BLaER1 (cell line): ENCODE measurements around the gene VIL1.

Experiments used
- H3K27ac ChIP-seq: shearing (Covaris generic); formaldehyde crosslinking; 2 replicates; pipeline ENCODE4 v1.8.1; 2022
- H3K27me3 ChIP-seq: shearing (Covaris generic); formaldehyde crosslinking; 2 replicates; pipeline ENCODE4 v1.8.1; 2022
- H3K36me3 ChIP-seq: shearing (Covaris generic); formaldehyde crosslinking; 2 replicates; pipeline ENCODE4 v1.8.1; 2022
- H3K4me1 ChIP-seq: shearing (Covaris generic); formaldehyde crosslinking; 2 replicates; pipeline ENCODE4 v1.8.1; 2022
- H3K4me2 ChIP-seq: shearing (Covaris generic); formaldehyde crosslinking; 2 replicates; pipeline ENCODE4 v1.8.1; 2022
- H3K4me3 ChIP-seq: shearing (Covaris generic); formaldehyde crosslinking; 2 replicates; pipeline ENCODE4 v1.8.1; 2022
- H3K9ac ChIP-seq: shearing (Covaris generic); formaldehyde crosslinking; 2 replicates; pipeline ENCODE4 v1.8.1; 2022
- H3K9me3 ChIP-seq: shearing (Covaris generic); formaldehyde crosslinking; 2 replicates; pipeline ENCODE4 v1.8.1; 2022
- H4K20me1 ChIP-seq: shearing (Covaris generic); formaldehyde crosslinking; 2 replicates; pipeline ENCODE4 v1.8.1; 2022
- Cebpa-rat ChIP-seq: shearing (Covaris generic); IDR thresholded peaks from 2 replicates; pipeline ENCODE4 v1.8.1; 2022

The VIL1 gene

GRCh38 chr2:218423584-218423983 is 4.7 kb downstream of the VIL1 start:
- Histone ChIP-seq H3K4me3 (no peak overlapping the region), H3K4me2 (no peak overlapping the region), H3K36me3 (no peaks in the 10 kb centered on the region), H3K9me3 (no peaks in the 10 kb centered on the region), H3K9ac (no peak overlapping the region), H4K20me1 (no peaks in the 10 kb centered on the region), H3K4me1 (no peaks in the 10 kb centered on the region), H3K27ac (no peak overlapping the region), H3K27me3 (no peaks in the 10 kb centered on the region)
- TF ChIP-seq Cebpa-rat = no peak

GRCh38 chr2:218425531-218425930 is 6.6 kb downstream of the VIL1 start:
- Histone ChIP-seq H3K27ac (no peak overlapping the region), H4K20me1 (no peaks in the 10 kb centered on the region), H3K27me3 (no peaks in the 10 kb centered on the region), H3K4me2 (no peak overlapping the region), H3K9ac (no peak overlapping the region), H3K4me3 (no peak overlapping the region), H3K9me3 (no peaks in the 10 kb centered on the region), H3K36me3 (no peaks in the 10 kb centered on the region), H3K4me1 (no peaks in the 10 kb centered on the region)
- no peak for TF ChIP-seq Cebpa-rat

- no peaks in the 10 kb centered on the region for H4K20me1 ChIP-seq
- H3K9me3 ChIP-seq = no peaks in the 10 kb centered on the region
- no peak overlapping the region for H3K4me2 ChIP-seq
- no peak overlapping the region for H3K9ac ChIP-seq
- TF ChIP-seq Cebpa-rat = no peak
- H3K36me3 ChIP-seq = no peaks in the 10 kb centered on the region
- H3K4me1 ChIP-seq = no peaks in the 10 kb centered on the region
- H3K27me3 ChIP-seq = no peaks in the 10 kb centered on the region
- no peak overlapping the region for H3K27ac ChIP-seq
- H3K4me3 ChIP-seq = no peak overlapping the region
Observed at GRCh38 chr2:218427741-218428140, 8.8 kb downstream of the VIL1 start.

GRCh38 chr2:218428846-218429558 is 10.1 kb downstream of the VIL1 start:
- no peaks in the 10 kb centered on the region for H3K9me3 ChIP-seq
- H3K9ac ChIP-seq = no peak overlapping the region
- H3K4me2 ChIP-seq = no peak overlapping the region
- no peak overlapping the region for H3K4me3 ChIP-seq
- no peaks in the 10 kb centered on the region for H4K20me1 ChIP-seq
- no peaks in the 10 kb centered on the region for H3K36me3 ChIP-seq
- no peak overlapping the region for H3K27ac ChIP-seq
- no peak for TF ChIP-seq Cebpa-rat
- no peaks in the 10 kb centered on the region for H3K27me3 ChIP-seq
- H3K4me1 ChIP-seq = no peaks in the 10 kb centered on the region

- H3K9me3 ChIP-seq = no peaks in the 10 kb centered on the region
- H3K27me3 ChIP-seq = no peaks in the 10 kb centered on the region
- H3K4me2 ChIP-seq = no peak overlapping the region
- TF ChIP-seq Cebpa-rat = no peak
- H3K27ac ChIP-seq = no peak overlapping the region
- no peak overlapping the region for H3K9ac ChIP-seq
- H3K4me3 ChIP-seq = no peak overlapping the region
- H3K4me1 ChIP-seq = no peaks in the 10 kb centered on the region
- H3K36me3 ChIP-seq = no peaks in the 10 kb centered on the region
- H4K20me1 ChIP-seq = no peaks in the 10 kb centered on the region
Observed at GRCh38 chr2:218429911-218430692, 11.2 kb downstream of the VIL1 start.

GRCh38 chr2:218430721-218431120 is 11.8 kb downstream of the VIL1 start:
- H3K4me3 ChIP-seq = no peak overlapping the region
- TF ChIP-seq Cebpa-rat = no peak
- no peaks in the 10 kb centered on the region for H3K27me3 ChIP-seq
- no peak overlapping the region for H3K9ac ChIP-seq
- no peak overlapping the region for H3K27ac ChIP-seq
- no peak overlapping the region for H3K4me2 ChIP-seq
- no peaks in the 10 kb centered on the region for H3K9me3 ChIP-seq
- H4K20me1 ChIP-seq = no peaks in the 10 kb centered on the region
- no peaks in the 10 kb centered on the region for H3K36me3 ChIP-seq
- H3K4me1 ChIP-seq = no peaks in the 10 kb centered on the region

GRCh38 chr2:218431878-218432277 is 13.0 kb downstream of the VIL1 start:
- H3K9ac ChIP-seq = no peak overlapping the region

GRCh38 chr2:218432676-218433365 is 13.9 kb downstream of the VIL1 start:
- H3K4me1 ChIP-seq = no peaks in the 10 kb centered on the region
- H3K9ac ChIP-seq = no peak overlapping the region
- H3K27ac ChIP-seq = no peak overlapping the region
- no peaks in the 10 kb centered on the region for H3K27me3 ChIP-seq
- TF ChIP-seq Cebpa-rat = no peak
- no peaks in the 10 kb centered on the region for H4K20me1 ChIP-seq
- H3K9me3 ChIP-seq = no peaks in the 10 kb centered on the region
- no peaks in the 10 kb centered on the region for H3K36me3 ChIP-seq
- no peak overlapping the region for H3K4me2 ChIP-seq
- no peak overlapping the region for H3K4me3 ChIP-seq

More at GRCh38 chr2:218431878-218432277, 13.0 kb downstream of the VIL1 start:
- H4K20me1 ChIP-seq = no peaks in the 10 kb centered on the region
- no peak overlapping the region for H3K4me3 ChIP-seq
- no peaks in the 10 kb centered on the region for H3K4me1 ChIP-seq
- no peaks in the 10 kb centered on the region for H3K27me3 ChIP-seq
- H3K4me2 ChIP-seq = no peak overlapping the region
- no peak overlapping the region for H3K27ac ChIP-seq
- no peaks in the 10 kb centered on the region for H3K36me3 ChIP-seq
- H3K9me3 ChIP-seq = no peaks in the 10 kb centered on the region
- no peak for TF ChIP-seq Cebpa-rat

- H3K4me2 ChIP-seq = no peak overlapping the region
- H3K4me1 ChIP-seq = peaks cover 11% of the 10 kb centered on the region
- TF ChIP-seq Cebpa-rat = no peak
Observed at GRCh38 chr2:218434456-218434855, 15.5 kb downstream of the VIL1 start.

More at GRCh38 chr2:218434456-218434855, 15.5 kb downstream of the VIL1 start:
- H3K4me3 ChIP-seq = no peak overlapping the region
- no peak overlapping the region for H3K27ac ChIP-seq
- no peaks in the 10 kb centered on the region for H4K20me1 ChIP-seq
- no peaks in the 10 kb centered on the region for H3K36me3 ChIP-seq
- H3K9ac ChIP-seq = no peak overlapping the region
- H3K27me3 ChIP-seq = no peaks in the 10 kb centered on the region
- no peaks in the 10 kb centered on the region for H3K9me3 ChIP-seq
